Limb (tissue), 2 donors: ENCODE results near the gene TTLL10.

ENCODE experiments used
- DNase-seq, 2 donors: peaks; one replicate each; pipeline ENCODE4 v3.0.0-alpha.2; 2016; ENCODE audit errors: extremely low spot score in 2 of 2

The TTLL10 gene

DNA sequence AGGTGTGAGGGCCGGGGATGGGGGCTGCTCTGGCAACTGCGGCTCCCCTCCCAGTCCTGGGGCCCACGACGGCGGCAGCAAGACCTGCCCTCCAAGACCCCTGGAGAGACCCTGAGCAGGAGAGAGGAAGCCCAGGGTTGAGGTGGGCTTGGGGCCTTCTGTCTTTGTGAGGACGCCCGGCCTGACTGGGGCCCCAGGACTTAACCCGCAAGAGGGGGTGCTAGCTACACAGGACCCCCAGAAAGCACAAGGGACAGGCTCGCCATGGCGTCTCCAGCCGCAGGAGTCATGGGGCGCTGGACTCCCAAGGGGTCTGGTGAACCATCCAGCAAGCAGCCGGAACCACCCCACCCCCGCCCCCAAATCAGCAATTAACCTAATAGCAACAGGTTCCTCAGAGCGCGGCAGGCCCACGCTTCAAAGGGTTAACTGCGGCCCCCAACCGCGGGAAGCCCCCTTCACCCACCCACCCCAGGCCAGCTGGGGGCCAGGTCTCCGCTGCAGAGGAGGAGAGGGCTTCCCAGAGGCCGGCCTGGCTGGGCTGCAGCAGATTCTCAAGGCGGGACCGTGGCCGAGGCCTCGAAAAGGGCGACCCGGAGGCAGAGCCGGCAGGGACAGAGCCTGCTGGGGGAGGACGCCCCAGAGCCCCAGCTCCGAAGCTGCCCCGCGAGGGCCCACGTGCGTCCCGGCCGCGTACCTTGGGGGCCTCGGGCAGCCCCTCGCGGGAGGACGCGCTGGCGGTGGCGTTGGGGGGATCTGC, 72.3 kb downstream of the TTLL10 start:
- no peak for DNase-seq

DNA sequence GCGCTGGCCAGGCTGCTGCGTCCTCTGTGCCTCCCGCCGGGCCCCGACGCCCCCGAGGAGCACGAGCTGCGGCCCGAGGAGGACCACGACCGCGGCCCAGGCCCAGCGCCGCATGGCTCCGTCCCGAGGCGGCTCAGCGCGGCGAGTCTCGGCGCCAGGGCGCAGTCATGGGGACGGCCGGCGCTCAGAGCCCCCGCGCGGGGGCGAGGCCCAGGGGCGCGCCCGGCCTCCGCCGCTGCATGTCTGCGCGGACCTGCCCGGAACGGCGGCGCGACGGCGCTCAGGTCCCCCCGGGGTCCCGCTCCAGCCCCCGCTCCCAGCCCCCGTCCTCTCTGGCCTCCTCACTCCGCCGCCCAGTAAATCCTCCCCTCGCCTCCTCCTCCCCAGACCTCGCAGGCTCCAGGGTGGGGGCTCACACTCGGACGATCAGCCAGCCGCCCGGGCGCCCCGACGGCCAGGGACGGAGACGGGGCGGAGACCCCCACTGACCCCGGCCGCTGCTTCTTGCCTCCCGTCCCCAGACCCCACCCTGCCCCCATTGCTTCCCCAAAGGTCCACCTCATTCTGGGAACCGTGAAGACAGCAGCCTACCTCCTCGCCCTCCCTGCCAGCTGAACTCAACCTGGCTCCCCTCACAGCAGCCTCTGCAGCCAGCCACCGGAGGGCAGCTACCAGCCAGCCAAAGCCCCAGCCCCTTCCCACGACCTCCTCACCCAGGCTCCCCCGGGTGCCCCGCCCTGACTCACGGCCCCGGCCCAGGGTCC, 73.1 kb downstream of the TTLL10 start, which contains the start of gene C1QTNF12:
Gene C1QTNF12, minus strand, starts transcription at position 146 of the 764 bp plus-strand sequence. Its CDS starts 32 bp downstream, at position 114.
- DNase-seq = no peak

DNA sequence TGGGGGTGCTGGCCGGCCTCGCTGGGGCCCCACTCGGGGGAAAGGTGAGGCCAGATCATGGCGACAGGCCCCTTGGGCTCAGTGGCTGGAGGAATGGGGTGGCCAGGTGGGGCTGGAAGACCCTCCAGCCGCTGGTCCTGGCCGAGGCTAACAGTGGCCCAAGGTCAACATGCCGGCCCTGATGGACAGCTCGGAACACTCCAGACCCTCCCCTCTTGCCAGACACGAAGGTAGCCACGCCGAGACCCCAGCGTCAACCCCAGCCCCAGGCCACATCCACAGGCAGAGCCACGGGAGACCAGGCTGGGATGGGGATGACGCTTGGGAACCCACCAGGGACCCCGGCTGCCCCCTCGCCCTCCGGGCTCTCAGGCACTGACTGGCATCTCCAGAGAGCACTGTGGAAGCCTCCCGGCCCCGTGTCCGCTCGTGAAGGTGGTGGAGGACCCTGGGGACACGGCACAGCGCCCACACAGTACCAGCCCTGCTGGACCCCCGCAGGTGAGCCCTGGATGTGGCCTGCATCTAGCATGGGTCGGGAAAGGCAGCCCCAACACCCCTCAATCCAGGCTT, 73.7 kb downstream of the TTLL10 start:
- no peak for DNase-seq
